HG03039 (cell line): Measurements from ENCODE around the gene SMAD7.
"Not testable (repeated sequence)": the region's sequence is repeated elsewhere in the genome, so short reads cannot be mapped to it uniquely, and the experiment has no call there.

Experiments used
- ATAC-seq: cut with Tn5 transposase; IDR thresholded peaks from one replicate; pipeline ENCODE4 v1.9.1; 2021; ENCODE audit warnings: mild to moderate bottlenecking, moderate library complexity; ENCODE audit not compliant: unreplicated experiment

Gene SMAD7

GRCh38 chr18:48885924-48886400 lies 64.8 kb downstream of the SMAD7 start:
- no peak for ATAC-seq

- ATAC-seq: no peak
Measured at GRCh38 chr18:48885266-48885923, 65.4 kb downstream of the SMAD7 start.

GRCh38 chr18:48884771-48885170 lies 66.0 kb downstream of the SMAD7 start:
- no peak for ATAC-seq

GRCh38 chr18:48884306-48884705 lies 66.5 kb downstream of the SMAD7 start:
- no peak for ATAC-seq

GRCh38 chr18:48882379-48882778 lies 68.4 kb downstream of the SMAD7 start:
- ATAC-seq: no peak

- ATAC-seq: no peak
Measured at GRCh38 chr18:48880931-48881330, 69.8 kb downstream of the SMAD7 start.

GRCh38 chr18:48879008-48879431 lies 71.7 kb downstream of the SMAD7 start:
- ATAC-seq: no peak

- ATAC-seq: no peak
Measured at GRCh38 chr18:48878471-48878870, 72.3 kb downstream of the SMAD7 start.

- no peak for ATAC-seq
Measured at GRCh38 chr18:48877941-48878340, 72.8 kb downstream of the SMAD7 start.

GRCh38 chr18:48876590-48876989 lies 74.2 kb downstream of the SMAD7 start:
- ATAC-seq: no peak

- no peak for ATAC-seq
Measured at GRCh38 chr18:48875942-48876511, 74.7 kb downstream of the SMAD7 start.

GRCh38 chr18:48875314-48875941 lies 75.3 kb downstream of the SMAD7 start:
- no peak for ATAC-seq

- no peak for ATAC-seq
Measured at GRCh38 chr18:48874701-48875162, 76.0 kb downstream of the SMAD7 start.

- ATAC-seq: no peak
Measured at GRCh38 chr18:48874233-48874632, 76.5 kb downstream of the SMAD7 start.

GRCh38 chr18:48872234-48873145 lies 78.3 kb downstream of the SMAD7 start:
- ATAC-seq: no peak

GRCh38 chr18:48871391-48872166 lies 79.2 kb downstream of the SMAD7 start:
- no peak for ATAC-seq

GRCh38 chr18:48870926-48871325 lies 79.8 kb downstream of the SMAD7 start:
- not testable (repeated sequence) for ATAC-seq
